Measurements from ENCODE around the gene SYT8.
"Not testable (repeated sequence)": the region's sequence is repeated elsewhere in the genome, so short reads cannot be mapped to it uniquely, and the experiment has no call there.

Gene SYT8

DNA sequence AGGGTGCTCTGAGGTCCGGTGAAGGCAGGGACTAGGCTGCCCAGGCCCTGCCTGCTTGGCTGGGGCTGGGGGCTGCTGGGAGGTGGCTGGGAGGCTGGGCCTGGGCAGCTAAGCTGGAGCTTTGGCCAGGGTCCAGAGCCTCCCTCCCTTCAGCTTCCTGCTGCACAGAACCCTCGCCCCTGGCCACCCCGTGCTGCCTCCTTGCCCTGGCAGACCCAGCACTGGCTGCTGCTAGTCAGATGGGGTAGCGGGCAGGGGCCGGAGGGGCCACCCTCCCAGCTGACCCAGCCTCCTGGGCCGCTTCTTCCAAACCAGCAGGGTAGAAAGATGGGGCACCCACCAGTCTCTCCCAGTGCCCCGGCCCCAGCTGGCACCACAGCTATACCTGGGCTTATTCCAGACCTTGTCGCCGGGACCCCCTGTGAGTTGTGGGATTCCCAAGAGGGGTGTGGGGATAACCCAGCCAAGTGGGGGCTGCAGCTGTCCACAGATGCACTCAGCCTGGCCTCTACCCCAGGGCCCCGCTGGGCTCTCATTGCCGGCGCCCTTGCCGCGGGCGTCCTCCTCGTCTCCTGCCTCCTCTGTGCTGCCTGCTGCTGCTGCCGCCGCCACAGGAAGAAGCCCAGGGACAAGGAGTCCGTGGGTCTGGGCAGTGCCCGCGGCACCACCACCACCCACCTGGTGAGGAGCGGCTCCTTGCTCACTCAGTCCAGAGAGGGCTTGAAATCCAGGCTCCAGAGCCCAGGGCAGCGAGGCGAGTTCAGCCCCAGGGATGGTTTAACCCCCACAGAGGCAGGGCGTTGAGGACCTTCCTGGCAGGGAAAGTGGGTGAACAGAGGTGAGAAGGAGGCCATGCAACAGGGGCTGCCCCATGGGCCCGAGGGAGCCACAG is at the start of gene SYT8:
Gene SYT8, plus strand, starts transcription at position 212 of the 892 bp plus-strand sequence. Its CDS starts 116 bp downstream, at position 328.
- no peak for DNase-seq (ENCODE audit: low spot score)

- DNase-seq (ENCODE audit: low spot score): no peak
Observed at GRCh38 chr11:1785749-1786413, 48.9 kb upstream of the SYT8 start.

GRCh38 chr11:1786466-1786865 is 48.3 kb upstream of the SYT8 start:
- DNase-seq (ENCODE audit: low spot score): no peak

GRCh38 chr11:1791912-1792311 is 42.9 kb upstream of the SYT8 start:
- DNase-seq (ENCODE audit: low spot score): no peak

- no peak for DNase-seq (ENCODE audit: low spot score)
Observed at GRCh38 chr11:1792461-1792860, 42.3 kb upstream of the SYT8 start.

- no peak for DNase-seq (ENCODE audit: low spot score)
Observed at GRCh38 chr11:1793081-1793480, 41.7 kb upstream of the SYT8 start.

DNA sequence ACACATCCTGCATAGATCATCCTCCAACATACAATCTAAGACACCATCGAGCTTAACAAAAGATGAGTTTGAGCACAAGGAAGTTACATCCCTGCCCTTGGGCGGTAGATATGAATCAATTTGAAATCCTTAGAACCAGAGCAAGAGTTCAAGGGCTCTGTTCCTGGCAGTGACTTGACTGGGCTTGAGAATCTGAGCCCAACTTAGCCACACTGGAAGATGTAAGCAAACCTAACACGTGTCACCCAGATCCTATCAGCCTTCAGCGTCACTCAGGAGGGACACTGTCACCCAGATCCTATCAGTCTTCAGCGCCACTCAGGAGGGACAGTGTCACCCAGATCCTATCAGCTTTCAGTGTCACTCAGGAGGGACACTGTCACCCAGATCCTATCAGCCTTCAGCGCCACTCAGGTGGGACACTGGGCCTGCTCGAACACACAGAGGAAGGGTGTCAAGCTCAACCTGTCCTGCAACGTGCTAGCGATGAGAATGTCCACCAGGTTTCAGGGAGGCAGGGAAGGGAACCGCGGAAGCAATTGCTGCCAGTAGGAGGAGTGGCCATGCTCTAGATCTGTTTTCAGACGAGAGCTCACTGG is 38.3 kb upstream of the SYT8 start:
- DNase-seq (ENCODE audit: low spot score): no peak

GRCh38 chr11:1797391-1798125 is 37.2 kb upstream of the SYT8 start:
- DNase-seq (ENCODE audit: low spot score): no peak

DNA sequence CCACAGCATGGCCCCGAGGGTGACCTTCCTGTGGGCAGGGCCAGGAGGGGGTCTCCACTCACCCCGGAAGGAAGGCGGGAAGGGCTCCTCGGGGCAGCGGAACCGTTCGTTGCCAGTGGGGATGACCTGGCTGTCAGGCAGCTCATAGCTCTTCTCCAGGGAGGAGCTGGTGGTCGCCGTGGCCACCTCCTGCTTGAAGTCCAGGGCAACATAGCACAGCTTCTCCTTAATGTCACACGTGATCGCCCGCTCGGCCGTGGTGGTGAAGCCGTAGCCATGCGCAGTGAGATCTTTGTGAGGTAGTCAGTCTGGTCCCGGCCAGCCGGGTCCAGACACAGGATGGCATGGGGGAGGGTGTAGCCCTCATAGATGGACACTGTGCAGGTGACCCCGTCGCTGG is 31.5 kb upstream of the SYT8 start:
- no peak for DNase-seq (ENCODE audit: low spot score)

DNA sequence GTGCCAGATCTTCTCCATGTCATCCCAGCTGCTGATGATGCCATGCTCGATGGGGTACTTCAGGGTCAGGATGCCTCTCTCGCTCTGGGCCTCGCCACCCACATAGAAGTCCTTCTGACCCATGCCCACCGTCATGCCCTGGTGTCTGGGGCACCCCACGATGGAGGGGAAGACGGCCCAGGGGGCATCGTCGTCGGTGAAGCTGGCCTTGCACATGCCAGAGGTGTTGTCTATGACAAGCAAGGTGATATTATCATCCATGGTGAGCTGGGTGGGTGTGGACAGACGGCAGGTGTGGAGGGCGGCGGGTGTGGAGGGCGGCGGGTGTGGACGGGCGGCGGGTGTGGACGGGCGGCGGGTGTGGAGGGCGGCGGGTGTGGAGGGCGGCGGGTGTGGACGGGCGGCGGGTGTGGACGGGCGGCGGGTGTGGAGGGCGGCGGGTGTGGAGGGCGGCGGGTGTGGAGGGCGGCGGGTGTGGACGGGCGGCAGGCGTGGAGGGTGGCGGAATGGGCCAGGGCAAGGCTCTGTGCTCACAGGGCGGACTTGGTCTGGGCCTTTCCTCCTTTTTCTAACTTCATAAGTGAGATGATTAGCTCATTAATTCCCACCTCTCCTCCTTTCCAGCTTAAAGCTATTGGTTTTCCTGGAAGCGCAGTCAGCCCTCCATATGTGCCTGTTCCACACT is 30.8 kb upstream of the SYT8 start:
- not testable (repeated sequence) for DNase-seq (ENCODE audit: low spot score)

DNA sequence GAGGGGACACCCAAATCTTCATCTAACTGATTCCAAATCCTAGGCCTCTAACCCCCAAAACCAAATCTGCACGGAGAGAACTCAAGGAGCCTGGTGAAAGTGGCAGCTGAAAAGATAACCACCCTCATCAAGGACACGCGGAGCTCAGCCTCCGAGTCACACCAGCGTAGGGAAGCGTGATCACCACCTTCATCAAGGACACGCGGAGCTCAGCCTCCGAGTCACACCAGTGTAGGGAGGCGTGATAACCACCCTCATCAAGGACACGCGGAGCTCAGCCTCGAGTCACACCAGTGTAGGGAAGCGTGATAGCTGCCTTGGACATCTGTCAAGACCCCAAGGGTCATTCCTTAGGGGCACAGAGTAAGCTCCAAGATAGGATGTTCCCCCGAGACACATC is 29.3 kb upstream of the SYT8 start:
- DNase-seq (ENCODE audit: low spot score): no peak

GRCh38 chr11:1807264-1807995 is 27.4 kb upstream of the SYT8 start:
- DNase-seq (ENCODE audit: low spot score): no peak

DNA sequence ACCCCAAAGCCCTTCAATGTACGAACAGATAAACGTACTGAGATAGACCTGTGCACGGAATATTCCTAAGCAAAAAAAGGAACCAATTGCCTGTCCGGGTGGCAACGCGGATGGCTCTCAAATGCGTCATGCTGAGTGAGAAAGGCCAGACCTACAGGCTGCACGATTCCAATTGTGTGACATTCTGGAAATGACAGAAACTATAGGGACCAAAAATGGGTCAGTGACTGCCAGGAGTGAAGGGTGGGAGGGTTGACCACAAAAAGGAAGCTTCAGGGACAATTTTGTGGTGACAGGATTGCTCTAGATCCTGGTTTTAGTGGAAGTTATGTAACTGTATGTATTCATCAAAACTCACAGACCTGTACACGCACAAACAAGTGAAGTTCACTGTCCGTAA is 24.0 kb upstream of the SYT8 start:
- no peak for DNase-seq (ENCODE audit: low spot score)

DNA sequence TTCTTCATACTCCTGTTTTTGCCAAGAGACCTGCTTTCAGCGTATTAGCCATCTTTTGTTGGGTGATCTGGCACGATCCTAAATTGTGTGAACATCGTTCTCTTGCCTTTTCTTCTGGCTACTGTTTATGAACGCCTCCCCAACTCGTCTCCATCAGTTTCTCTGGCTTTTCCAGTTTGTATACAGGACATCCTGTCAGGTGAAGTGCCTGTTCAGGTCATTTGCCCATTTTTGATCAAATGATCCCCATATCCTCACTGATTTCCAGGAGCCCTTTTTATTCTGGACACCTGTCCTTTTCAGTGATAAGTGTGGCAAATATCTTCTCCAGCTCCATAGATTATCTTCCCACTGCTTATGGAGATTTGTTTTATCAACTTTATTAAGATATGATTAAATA is 22.5 kb upstream of the SYT8 start:
- DNase-seq (ENCODE audit: low spot score): no peak

DNA sequence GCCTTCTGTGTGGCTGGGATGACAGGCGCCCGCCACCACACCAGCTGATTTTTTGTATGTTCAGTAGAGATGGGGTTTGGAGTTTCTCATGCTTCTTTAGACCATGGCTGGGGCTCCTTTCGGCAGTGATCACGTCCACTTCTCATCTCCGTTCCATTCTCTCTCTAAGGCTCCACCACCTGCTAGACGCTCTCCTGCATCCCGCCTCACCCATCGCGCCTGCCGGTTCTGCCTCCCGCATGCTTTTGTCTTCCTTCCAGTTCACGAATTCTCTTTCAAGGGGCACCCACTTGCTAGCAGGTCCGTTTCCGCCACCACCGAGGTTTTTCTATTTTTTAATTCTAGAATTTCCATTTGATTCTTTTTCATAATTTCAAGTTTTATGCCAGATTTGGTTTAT is 22.0 kb upstream of the SYT8 start:
- no peak for DNase-seq (ENCODE audit: low spot score)

GRCh38 chr11:1813356-1813755 is 21.4 kb upstream of the SYT8 start:
- DNase-seq (ENCODE audit: low spot score): not testable (repeated sequence)

- DNase-seq (ENCODE audit: low spot score): no peak
Observed at GRCh38 chr11:1814691-1815090, 20.1 kb upstream of the SYT8 start.

DNA sequence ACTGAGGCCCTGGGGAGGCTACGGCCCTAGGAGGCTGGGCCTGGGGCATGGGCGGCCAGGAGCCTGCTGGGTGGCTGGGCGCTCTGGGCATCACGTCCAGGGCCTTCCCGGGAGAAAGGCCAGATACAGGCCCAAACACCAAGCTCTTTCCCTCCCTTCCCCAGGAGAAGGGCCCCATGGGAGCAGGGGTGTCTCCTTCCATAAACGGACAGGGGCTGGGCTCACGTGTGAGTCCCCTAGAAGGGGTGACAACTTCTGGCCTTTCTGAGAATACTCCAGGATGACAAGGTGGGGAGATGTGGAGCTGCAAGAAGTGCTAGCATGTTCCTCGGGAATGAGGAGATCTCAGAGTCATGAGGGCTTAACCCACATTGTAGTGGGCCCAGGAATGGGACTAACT is 19.5 kb upstream of the SYT8 start:
- DNase-seq (ENCODE audit: low spot score): no peak

GRCh38 chr11:1815751-1816150 is 19.0 kb upstream of the SYT8 start:
- no peak for DNase-seq (ENCODE audit: low spot score)

DNA sequence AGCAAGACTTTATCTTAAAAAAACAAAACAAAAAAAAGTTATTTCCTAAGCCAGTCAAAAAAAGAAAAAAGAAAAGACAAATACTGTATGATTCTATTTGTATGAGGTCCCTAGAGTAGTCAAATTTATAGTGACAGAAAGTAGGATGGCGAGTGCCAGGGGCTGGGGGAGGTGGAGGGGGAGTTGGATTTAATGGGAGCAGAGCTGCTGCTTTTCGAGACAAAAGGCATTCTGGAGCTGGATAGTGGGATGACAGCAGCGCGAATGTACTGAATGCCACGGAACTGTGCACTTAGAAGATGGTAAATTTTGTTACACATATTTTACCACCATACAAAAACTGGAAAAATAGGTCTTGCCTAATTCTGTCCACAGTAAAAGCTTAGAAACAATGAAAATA is 17.8 kb upstream of the SYT8 start:
- DNase-seq (ENCODE audit: low spot score): no peak

DNA sequence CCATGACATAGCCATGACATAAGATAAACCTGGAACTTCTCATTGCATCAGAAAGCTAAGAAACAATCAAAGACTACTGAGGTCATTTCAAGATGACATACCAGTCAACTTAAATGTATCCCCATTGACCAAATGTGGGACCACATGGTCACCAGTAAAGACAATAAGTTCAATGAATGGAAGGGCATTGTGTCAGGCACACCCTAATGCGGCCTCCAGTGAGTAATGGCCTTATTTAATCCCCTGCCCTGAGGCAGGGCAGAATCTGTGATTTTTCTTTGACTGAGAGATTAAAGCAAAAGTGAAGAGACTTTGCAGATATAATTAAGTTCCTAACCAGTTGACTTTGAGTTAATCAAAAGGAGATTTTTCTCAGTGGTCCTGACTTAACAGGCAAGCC is 17.3 kb upstream of the SYT8 start:
- DNase-seq (ENCODE audit: low spot score): no peak
